Left lung (tissue), 10 donors: ENCODE data around the gene RNF121. TPM values are rescaled to one million over a fixed set of nuclear protein-coding genes. Genes with fewer than 3 reads are reported as not detected.

Experiments
- ATAC-seq: fragments of 200-7000 bp; cut with Tn5 transposase; one replicate; pipeline ENCODE4 v1.9.1; 2020; ENCODE audit warnings: moderate library complexity
- DNase-seq, 4 donors: peaks; one replicate each; pipeline ENCODE4 v3.0.0-alpha.2; 2013 to 2020
- H3K27ac ChIP-seq, 2 donors: fragments of 200-600 bp; sonication (generic) in 1 of 2; one replicate each; pipeline versions ENCODE4 v1.5.0 to v1.8.0; 2020 to 2021
- H3K27me3 ChIP-seq, 2 donors: fragments of 200-600 bp; sonication (generic) in 1 of 2; one replicate each; pipeline versions ENCODE4 v1.5.0 to v1.8.0; 2020 to 2021
- H3K36me3 ChIP-seq, 2 donors: fragments of 200-600 bp; sonication (generic) in 1 of 2; one replicate each; pipeline versions ENCODE4 v1.5.0 to v1.8.0; 2020 to 2021
- H3K4me1 ChIP-seq, 2 donors: fragments of 200-600 bp; one replicate each; pipeline ENCODE4 v1.8.0; 2021
- H3K4me3 ChIP-seq, 2 donors: fragments of 200-600 bp; sonication (generic) in 1 of 2; one replicate each; pipeline versions ENCODE4 v1.5.0 to v1.8.0; 2020 to 2021; ENCODE audit warnings: mild to moderate bottlenecking in 1 of 2
- H3K9me3 ChIP-seq, 2 donors: fragments of 200-600 bp; sonication (generic) in 1 of 2; one replicate each; pipeline versions ENCODE4 v1.5.0 to v1.8.0; 2020 to 2021
- CTCF ChIP-seq, 2 donors: fragments of 200-600 bp; sonication (generic) in 1 of 2; IDR thresholded peaks; one replicate each; pipeline versions ENCODE4 v1.5.0 to v1.8.0; 2021; ENCODE audit warnings: antibody characterized with exemption in 2 of 2
- intact Hi-C, 2 donors: fragments of 100-400 bp; cut with DNase I; formaldehyde crosslinking; loops; one replicate each; pipeline versions ENCODE4 v1.11.2 to v1.14.2; 2022
- polyA plus RNA-seq, 6 donors: library from polyadenylated mRNA; unstranded; fragments of 120-200 nt; gene quantifications; one replicate each; pipeline ENCODE4 v1.2.1, GENCODE V29; 2013; ENCODE audit not compliant: insufficient read length in 6 of 6
- total RNA-seq, 2 donors: library from RNA; stranded (reverse); fragmentation: NEBNext Ultra II Directional; extraction: Animal tissue kit (Norgen Biotek cat#: 25700); gene quantifications; one replicate each; pipeline ENCODE4 v1.2.1, GENCODE V29; 2021
- donor health status: DM: no; HTN: yes; CAD: no.
- donor health status: DM: no; HTN: no; CAD: no.

The RNF121 gene
- total and polyA plus RNA-seq, 8 donors, result 30.3 to 40.6 (median 33.8) TPM

DNA sequence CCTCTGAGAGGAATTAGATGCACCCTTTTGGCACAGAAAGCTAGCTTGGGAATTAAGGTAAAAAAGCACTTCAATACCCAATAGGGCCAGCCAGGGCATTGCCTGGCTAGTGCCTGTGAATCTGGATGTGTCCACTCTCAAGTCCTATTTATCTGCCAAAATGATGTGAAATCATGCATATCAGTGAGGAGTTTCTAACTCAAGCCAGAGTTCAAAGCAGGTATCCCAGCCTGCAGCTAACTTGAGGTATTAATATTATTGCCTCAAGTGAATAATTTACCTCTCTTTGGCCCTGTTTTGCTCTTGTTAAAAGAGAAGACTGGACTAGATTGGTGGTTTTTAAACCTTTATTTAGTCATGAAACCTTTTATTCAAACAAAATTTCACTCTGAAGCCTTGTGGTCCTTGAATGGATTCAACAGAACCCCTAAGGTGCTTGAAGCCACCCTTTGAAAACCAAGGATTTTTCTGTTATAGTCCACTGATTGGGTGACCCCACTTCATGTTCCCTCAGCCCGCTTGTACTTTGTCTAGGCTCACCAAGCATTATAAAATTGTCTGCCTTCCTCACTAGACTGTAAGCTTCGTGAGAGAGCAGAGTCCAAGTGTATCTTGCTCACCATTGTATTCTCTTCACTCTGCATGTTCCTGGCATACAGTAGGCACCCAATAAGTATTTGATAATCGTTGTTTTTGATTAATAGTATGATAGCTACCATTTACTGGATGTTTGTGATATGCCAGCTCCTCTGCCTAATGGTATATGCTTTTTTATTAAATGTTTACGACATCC is 4.5 kb downstream of the RNF121 start:
- Histone ChIP-seq H3K9me3 (no peaks in the 10 kb centered on the region), H3K36me3 (peaks cover 0 to 10% of the 10 kb centered on the region in 2 donors), H3K27ac (no peak overlapping the region), H3K27me3 (no peaks in the 10 kb centered on the region), H3K4me3 (no peak overlapping the region), H3K4me1 (peaks cover 0 to 37% of the 10 kb centered on the region in 2 donors)
- TF ChIP-seq CTCF (IDR thresholded peaks at IDR 0.05), result no peak
- ATAC-seq, result no peak
- DNase-seq, result no peak
- intact Hi-C loops, result no loop called here

DNA sequence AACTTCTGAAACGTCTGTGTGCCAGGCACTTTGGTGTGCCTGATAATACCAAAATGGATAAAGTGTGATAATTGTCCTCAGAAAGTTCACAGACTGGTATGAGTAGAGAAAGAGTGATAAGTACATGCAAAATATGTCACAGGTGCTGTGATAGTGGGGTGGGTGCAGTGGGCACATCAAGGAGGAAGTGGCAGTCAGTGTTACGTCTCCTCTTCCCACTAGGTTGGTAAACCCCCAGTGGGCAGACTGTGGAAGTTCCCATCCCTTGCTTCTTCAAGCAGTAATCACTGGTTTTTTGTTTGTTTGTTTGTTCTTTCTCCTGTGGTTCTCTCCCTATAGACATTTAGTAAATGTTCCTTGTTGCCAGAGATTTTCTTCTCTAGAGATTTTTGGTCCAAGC is 5.4 kb downstream of the RNF121 start:
- Histone ChIP-seq H3K9me3 (no peaks in the 10 kb centered on the region), H3K27ac (no peak overlapping the region), H3K4me1 (peaks cover 0 to 37% of the 10 kb centered on the region in 2 donors), H3K27me3 (no peaks in the 10 kb centered on the region), H3K4me3 (no peak overlapping the region), H3K36me3 (peaks cover 0 to 10% of the 10 kb centered on the region in 2 donors)
- intact Hi-C loops, result no loop called here
- TF ChIP-seq CTCF (IDR thresholded peaks at IDR 0.05), result no peak
- ATAC-seq (no peak), DNase-seq (no peak)

DNA sequence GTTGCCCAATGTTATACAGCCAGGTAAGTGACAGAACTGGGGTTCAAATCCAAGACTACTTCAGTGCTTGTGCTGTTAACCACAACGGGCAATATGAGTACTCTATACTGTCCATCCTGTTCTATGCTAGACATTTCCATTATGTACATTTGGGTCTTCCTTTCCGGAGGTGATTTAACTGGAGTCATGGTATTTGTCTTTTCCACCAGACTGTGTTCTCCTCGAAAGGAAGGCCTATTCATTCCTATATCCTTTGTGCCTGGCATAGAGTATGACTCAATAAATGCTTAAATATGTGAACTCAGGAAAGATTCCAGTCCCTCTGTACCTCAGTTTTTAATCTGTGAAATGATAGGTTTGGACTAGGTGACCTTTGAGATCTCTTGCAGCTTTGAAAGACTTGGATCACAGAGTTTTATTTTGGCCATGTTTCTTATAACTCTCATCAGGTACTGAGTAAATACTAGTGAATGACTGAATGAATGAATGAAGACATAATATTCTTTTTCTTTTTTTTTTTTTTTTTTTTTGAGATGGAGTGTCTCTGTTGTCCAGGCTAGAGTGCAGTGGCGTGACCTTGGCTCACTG is 6.6 kb downstream of the RNF121 start:
- H3K4me1 ChIP-seq, result peaks cover 0 to 25% of the 10 kb centered on the region in 2 donors
- H3K36me3 ChIP-seq, result peaks cover 0 to 10% of the 10 kb centered on the region in 2 donors
- ATAC-seq (no peak), DNase-seq (no peak)
- no peak overlapping the region for H3K4me3 ChIP-seq
- no peaks in the 10 kb centered on the region for H3K27me3 ChIP-seq
- TF ChIP-seq CTCF (IDR thresholded peaks at IDR 0.05), result no peak
- intact Hi-C loops, result no loop called here
- no peaks in the 10 kb centered on the region for H3K9me3 ChIP-seq
- no peak overlapping the region for H3K27ac ChIP-seq

- ATAC-seq (no peak), DNase-seq (no peak)
- H3K4me3 ChIP-seq, result no peak overlapping the region
- no peaks in the 10 kb centered on the region for H3K9me3 ChIP-seq
- intact Hi-C loops, result no loop called here
- H3K27me3 ChIP-seq, result no peaks in the 10 kb centered on the region
- no peak overlapping the region for H3K27ac ChIP-seq
- peaks cover 0 to 10% of the 10 kb centered on the region in 2 donors for H3K36me3 ChIP-seq
- no peak for TF ChIP-seq CTCF (IDR thresholded peaks at IDR 0.05)
- H3K4me1 ChIP-seq, result peaks cover 0 to 11% of the 10 kb centered on the region in 2 donors
Measured at GRCh38 chr11:71936825-71937224, 8.0 kb downstream of the RNF121 start.

DNA sequence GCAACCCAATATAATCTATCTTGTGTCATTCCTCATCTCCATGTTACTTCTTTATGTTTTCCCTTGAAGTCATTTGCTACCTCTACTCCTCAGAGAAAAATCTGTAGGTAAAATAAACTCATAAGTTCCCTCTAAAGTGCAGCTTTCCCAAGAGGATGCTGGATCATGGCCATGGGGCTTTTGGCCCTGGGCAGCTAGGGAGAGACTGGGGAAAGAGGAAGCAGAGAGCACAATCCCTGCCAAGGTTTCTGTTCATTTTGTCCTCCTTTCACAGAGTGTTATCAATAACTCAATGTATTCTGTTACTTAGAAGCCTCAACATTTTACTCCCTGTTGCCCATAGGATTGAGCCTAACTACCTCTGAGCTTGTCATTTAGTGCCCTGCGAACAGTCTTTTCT is 9.0 kb downstream of the RNF121 start:
- Histone ChIP-seq H3K27ac (no peak overlapping the region), H3K9me3 (no peaks in the 10 kb centered on the region), H3K36me3 (peaks cover 0 to 10% of the 10 kb centered on the region in 2 donors), H3K4me1 (peaks cover 0 to 7% of the 10 kb centered on the region in 2 donors), H3K4me3 (no peak overlapping the region), H3K27me3 (no peaks in the 10 kb centered on the region)
- intact Hi-C loops, result no loop called here
- ATAC-seq (no peak), DNase-seq (no peak)
- TF ChIP-seq CTCF (IDR thresholded peaks at IDR 0.05), result no peak
